ENCODE measurements around the gene MAD2L1BP.
"Not testable (repeated sequence)": the region's sequence is repeated elsewhere in the genome, so short reads cannot be mapped to it uniquely, and the experiment has no call there.

The MAD2L1BP gene, protein sequence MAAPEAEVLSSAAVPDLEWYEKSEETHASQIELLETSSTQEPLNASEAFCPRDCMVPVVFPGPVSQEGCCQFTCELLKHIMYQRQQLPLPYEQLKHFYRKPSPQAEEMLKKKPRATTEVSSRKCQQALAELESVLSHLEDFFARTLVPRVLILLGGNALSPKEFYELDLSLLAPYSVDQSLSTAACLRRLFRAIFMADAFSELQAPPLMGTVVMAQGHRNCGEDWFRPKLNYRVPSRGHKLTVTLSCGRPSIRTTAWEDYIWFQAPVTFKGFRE

GRCh38 chr6:43635387-43636307 lies at the start of gene MAD2L1BP:
Gene MAD2L1BP (plus strand): TSS chr6:43635840. CDS start chr6:43635876, 36 bp downstream.
- peak within 1 kb of the TSS; percentile 89 for H3K9ac ChIP-seq (ENCODE audit: low read depth, low read length)
- H3K9me3 ChIP-seq (ENCODE audit: control insufficient read depth, insufficient read depth, low read length), result no peaks in the 10 kb centered on the region
- H3K27me3 ChIP-seq (ENCODE audit: control insufficient read depth, insufficient read depth, low read length), result no peaks in the 10 kb centered on the region
- peaks cover 26% of the 10 kb centered on the region for H3K36me3 ChIP-seq (ENCODE audit: control insufficient read depth, insufficient read depth, low read length)
- H3K4me3 ChIP-seq (ENCODE audit: low read depth, low read length), result peak within 1 kb of the TSS; percentile 96
- peak within 1 kb of the TSS; percentile 43 for H3K27ac ChIP-seq (ENCODE audit: low read depth, low read length)
- no peaks in the 10 kb centered on the region for H3K4me1 ChIP-seq (ENCODE audit: control insufficient read depth, insufficient read depth, low read length)

- Histone ChIP-seq H3K4me1 (ENCODE audit: control insufficient read depth, insufficient read depth, low read length) (no peaks in the 10 kb centered on the region), H3K27me3 (ENCODE audit: control insufficient read depth, insufficient read depth, low read length) (no peaks in the 10 kb centered on the region), H3K9me3 (ENCODE audit: control insufficient read depth, insufficient read depth, low read length) (no peaks in the 10 kb centered on the region), H3K4me3 (ENCODE audit: low read depth, low read length) (no peak overlapping the region), H3K9ac (ENCODE audit: low read depth, low read length) (no peak overlapping the region), H3K36me3 (ENCODE audit: control insufficient read depth, insufficient read depth, low read length) (peaks cover 68% of the 10 kb centered on the region), H3K27ac (ENCODE audit: low read depth, low read length) (no peak overlapping the region)
Measured at GRCh38 chr6:43588194-43588593, 47.4 kb upstream of the MAD2L1BP start.

DNA sequence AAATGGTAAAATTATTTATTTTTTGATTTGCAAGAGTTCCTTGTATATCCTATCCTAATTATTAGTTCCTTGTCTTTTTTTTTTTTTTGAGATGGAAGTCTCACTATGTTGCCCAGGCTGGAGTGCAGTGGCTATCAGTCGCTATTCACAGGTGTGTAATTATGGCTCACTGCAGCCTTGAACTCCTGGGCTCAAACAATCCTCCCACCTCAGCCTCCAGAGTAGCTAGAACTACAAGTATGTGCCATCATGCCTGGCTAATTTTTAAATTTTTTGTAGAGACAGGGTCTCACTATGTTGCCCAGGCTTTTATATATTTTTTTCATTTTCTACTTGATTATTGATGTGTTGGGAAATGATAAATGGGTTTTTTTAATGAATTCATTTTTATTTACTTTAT lies 46.1 kb upstream of the MAD2L1BP start:
- H3K9ac ChIP-seq (ENCODE audit: low read depth, low read length); H3K27me3 ChIP-seq (ENCODE audit: control insufficient read depth, insufficient read depth, low read length); H3K9me3 ChIP-seq (ENCODE audit: control insufficient read depth, insufficient read depth, low read length); H3K4me1 ChIP-seq (ENCODE audit: control insufficient read depth, insufficient read depth, low read length); H3K4me3 ChIP-seq (ENCODE audit: low read depth, low read length); H3K27ac ChIP-seq (ENCODE audit: low read depth, low read length): not testable (repeated sequence)
- peaks cover 55% of the 10 kb centered on the region for H3K36me3 ChIP-seq (ENCODE audit: control insufficient read depth, insufficient read depth, low read length)

- no peaks in the 10 kb centered on the region for H3K27me3 ChIP-seq (ENCODE audit: control insufficient read depth, insufficient read depth, low read length)
Measured at GRCh38 chr6:43593938-43594337, 41.7 kb upstream of the MAD2L1BP start.

DNA sequence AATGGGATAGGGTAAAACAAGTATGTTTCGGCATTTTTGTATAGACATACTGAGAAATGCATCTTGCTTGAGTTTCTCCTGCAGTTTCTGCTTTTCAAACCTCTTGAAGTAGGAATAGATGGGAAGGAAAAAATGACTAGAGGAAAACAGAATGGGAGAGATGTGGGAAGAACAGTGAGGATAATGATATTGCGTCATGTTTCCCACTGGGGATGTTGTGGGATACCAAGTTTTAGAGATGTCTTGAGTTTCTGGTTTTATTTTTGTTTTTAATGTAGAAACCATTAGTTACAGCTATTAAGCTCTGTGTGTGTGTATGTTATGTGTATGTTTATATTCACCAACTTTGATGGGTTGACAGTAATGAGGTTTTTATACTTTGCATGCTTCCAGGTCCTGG lies 35.0 kb upstream of the MAD2L1BP start:
- Histone ChIP-seq H3K4me1 (ENCODE audit: control insufficient read depth, insufficient read depth, low read length) (no peaks in the 10 kb centered on the region), H3K9ac (ENCODE audit: low read depth, low read length) (no peak overlapping the region), H3K27me3 (ENCODE audit: control insufficient read depth, insufficient read depth, low read length) (no peaks in the 10 kb centered on the region), H3K4me3 (ENCODE audit: low read depth, low read length) (no peak overlapping the region), H3K27ac (ENCODE audit: low read depth, low read length) (no peak overlapping the region), H3K9me3 (ENCODE audit: control insufficient read depth, insufficient read depth, low read length) (no peaks in the 10 kb centered on the region), H3K36me3 (ENCODE audit: control insufficient read depth, insufficient read depth, low read length) (peaks cover 36% of the 10 kb centered on the region)

More at GRCh38 chr6:43593938-43594337, 41.7 kb upstream of the MAD2L1BP start:
- Histone ChIP-seq H3K36me3 (ENCODE audit: control insufficient read depth, insufficient read depth, low read length) (peaks cover 30% of the 10 kb centered on the region), H3K4me1 (ENCODE audit: control insufficient read depth, insufficient read depth, low read length) (no peaks in the 10 kb centered on the region), H3K27ac (ENCODE audit: low read depth, low read length) (no peak overlapping the region), H3K9ac (ENCODE audit: low read depth, low read length) (no peak overlapping the region), H3K9me3 (ENCODE audit: control insufficient read depth, insufficient read depth, low read length) (no peaks in the 10 kb centered on the region), H3K4me3 (ENCODE audit: low read depth, low read length) (no peak overlapping the region)

DNA sequence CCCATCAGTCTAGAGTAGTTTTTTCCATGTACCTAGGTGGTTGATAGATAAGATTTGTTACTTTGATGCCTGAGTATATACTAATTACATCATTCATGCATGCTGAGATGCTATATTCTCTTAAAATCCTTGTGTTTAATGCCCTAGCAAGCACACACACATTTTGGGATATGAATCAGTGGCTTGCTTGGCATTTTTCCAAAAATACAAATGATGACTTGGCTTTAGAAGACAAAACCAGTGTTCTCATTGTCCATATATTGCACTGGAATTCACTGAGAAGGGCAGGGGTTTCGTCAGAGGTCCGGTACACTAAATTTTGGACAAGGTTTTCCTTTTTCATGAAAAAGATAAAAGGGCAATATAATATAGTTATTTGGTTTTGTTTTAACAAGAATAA lies 31.5 kb upstream of the MAD2L1BP start:
- peaks cover 36% of the 10 kb centered on the region for H3K36me3 ChIP-seq (ENCODE audit: control insufficient read depth, insufficient read depth, low read length)

DNA sequence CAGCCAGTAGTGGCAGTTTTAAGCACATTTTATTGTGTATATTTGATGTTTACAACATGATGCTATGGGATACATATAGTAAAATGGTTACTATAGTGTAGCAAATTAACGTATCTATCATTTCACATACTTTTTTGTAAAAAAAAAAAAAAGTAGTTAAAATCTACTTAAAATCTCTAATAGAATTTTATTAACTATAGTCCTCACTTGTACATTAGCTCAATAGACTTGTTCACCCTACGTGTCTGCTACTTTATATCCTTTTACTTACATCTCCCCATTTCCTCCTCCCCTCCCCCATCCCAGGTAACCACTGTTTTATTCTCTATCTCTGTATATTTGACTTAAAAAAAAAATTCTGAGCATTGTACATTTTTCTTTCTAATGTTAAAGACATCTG lies 29.6 kb upstream of the MAD2L1BP start:
- no peaks in the 10 kb centered on the region for H3K27me3 ChIP-seq (ENCODE audit: control insufficient read depth, insufficient read depth, low read length)
- no peaks in the 10 kb centered on the region for H3K9me3 ChIP-seq (ENCODE audit: control insufficient read depth, insufficient read depth, low read length)
- no peaks in the 10 kb centered on the region for H3K4me1 ChIP-seq (ENCODE audit: control insufficient read depth, insufficient read depth, low read length)
- H3K9ac ChIP-seq (ENCODE audit: low read depth, low read length), result no peak overlapping the region
- H3K4me3 ChIP-seq (ENCODE audit: low read depth, low read length), result no peak overlapping the region
- no peak overlapping the region for H3K27ac ChIP-seq (ENCODE audit: low read depth, low read length)
- H3K36me3 ChIP-seq (ENCODE audit: control insufficient read depth, insufficient read depth, low read length), result peaks cover 45% of the 10 kb centered on the region

More for the DNA sequence above, 31.5 kb upstream of the MAD2L1BP start:
- Histone ChIP-seq H3K9ac (ENCODE audit: low read depth, low read length) (no peak overlapping the region), H3K27ac (ENCODE audit: low read depth, low read length) (no peak overlapping the region), H3K9me3 (ENCODE audit: control insufficient read depth, insufficient read depth, low read length) (no peaks in the 10 kb centered on the region), H3K4me1 (ENCODE audit: control insufficient read depth, insufficient read depth, low read length) (no peaks in the 10 kb centered on the region), H3K4me3 (ENCODE audit: low read depth, low read length) (no peak overlapping the region), H3K27me3 (ENCODE audit: control insufficient read depth, insufficient read depth, low read length) (no peaks in the 10 kb centered on the region)

DNA sequence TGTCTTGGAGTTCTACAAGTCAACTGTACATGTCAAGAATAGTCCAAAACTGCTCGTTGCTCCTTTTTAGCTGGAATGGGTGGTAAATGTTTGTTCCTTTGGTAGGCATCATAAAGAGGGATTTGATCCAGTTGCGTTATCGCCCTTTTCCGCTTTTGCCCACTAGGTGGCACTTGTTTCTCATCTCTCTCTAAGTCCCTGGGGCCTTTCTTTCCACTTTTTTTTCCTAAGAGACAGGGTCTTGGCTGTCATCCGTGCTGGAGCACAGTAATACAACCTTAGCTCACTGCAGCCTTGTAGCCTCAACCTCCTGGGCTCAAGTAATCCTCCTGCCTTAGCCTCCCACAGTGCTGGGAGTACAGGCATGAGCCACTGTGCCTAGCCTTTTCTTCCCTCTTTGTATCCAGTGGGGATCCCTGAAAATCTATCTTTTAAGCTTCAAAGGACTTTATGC lies 27.3 kb upstream of the MAD2L1BP start:
- Histone ChIP-seq H3K27ac (ENCODE audit: low read depth, low read length) (no peak overlapping the region), H3K9ac (ENCODE audit: low read depth, low read length) (no peak overlapping the region), H3K36me3 (ENCODE audit: control insufficient read depth, insufficient read depth, low read length) (peaks cover 53% of the 10 kb centered on the region), H3K9me3 (ENCODE audit: control insufficient read depth, insufficient read depth, low read length) (no peaks in the 10 kb centered on the region), H3K4me3 (ENCODE audit: low read depth, low read length) (no peak overlapping the region), H3K4me1 (ENCODE audit: control insufficient read depth, insufficient read depth, low read length) (no peaks in the 10 kb centered on the region), H3K27me3 (ENCODE audit: control insufficient read depth, insufficient read depth, low read length) (no peaks in the 10 kb centered on the region)

GRCh38 chr6:43608807-43609206 lies 26.8 kb upstream of the MAD2L1BP start:
- H3K27ac ChIP-seq (ENCODE audit: low read depth, low read length), result no peak overlapping the region
- no peaks in the 10 kb centered on the region for H3K4me1 ChIP-seq (ENCODE audit: control insufficient read depth, insufficient read depth, low read length)
- H3K9me3 ChIP-seq (ENCODE audit: control insufficient read depth, insufficient read depth, low read length), result no peaks in the 10 kb centered on the region
- no peaks in the 10 kb centered on the region for H3K27me3 ChIP-seq (ENCODE audit: control insufficient read depth, insufficient read depth, low read length)
- peaks cover 53% of the 10 kb centered on the region for H3K36me3 ChIP-seq (ENCODE audit: control insufficient read depth, insufficient read depth, low read length)
- no peak overlapping the region for H3K4me3 ChIP-seq (ENCODE audit: low read depth, low read length)
- H3K9ac ChIP-seq (ENCODE audit: low read depth, low read length), result no peak overlapping the region

DNA sequence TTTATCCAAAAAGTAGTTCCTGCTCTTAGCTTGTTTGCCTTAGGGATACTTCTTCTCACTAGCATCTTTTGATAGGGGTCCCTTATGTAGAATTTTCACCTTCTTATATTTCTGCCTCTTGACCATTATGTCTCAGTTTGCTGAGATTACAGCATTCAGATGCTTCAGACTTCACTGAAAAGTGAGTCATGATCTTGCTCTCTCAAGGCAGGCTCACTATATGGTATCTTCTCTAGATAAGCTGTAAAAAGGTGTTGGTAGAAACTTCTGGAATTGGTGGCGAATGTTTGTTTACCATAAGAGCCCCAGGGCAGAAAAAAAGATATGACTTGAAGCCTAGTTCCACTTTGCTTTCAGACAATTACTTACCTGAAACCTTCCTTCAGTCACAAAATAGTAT lies 26.2 kb upstream of the MAD2L1BP start:
- Histone ChIP-seq H3K27me3 (ENCODE audit: control insufficient read depth, insufficient read depth, low read length) (no peaks in the 10 kb centered on the region), H3K27ac (ENCODE audit: low read depth, low read length) (no peak overlapping the region), H3K36me3 (ENCODE audit: control insufficient read depth, insufficient read depth, low read length) (peaks cover 54% of the 10 kb centered on the region), H3K4me3 (ENCODE audit: low read depth, low read length) (no peak overlapping the region), H3K9ac (ENCODE audit: low read depth, low read length) (no peak overlapping the region), H3K4me1 (ENCODE audit: control insufficient read depth, insufficient read depth, low read length) (no peaks in the 10 kb centered on the region), H3K9me3 (ENCODE audit: control insufficient read depth, insufficient read depth, low read length) (no peaks in the 10 kb centered on the region)

- Histone ChIP-seq H3K4me1 (ENCODE audit: control insufficient read depth, insufficient read depth, low read length) (no peaks in the 10 kb centered on the region), H3K4me3 (ENCODE audit: low read depth, low read length) (no peak overlapping the region), H3K9me3 (ENCODE audit: control insufficient read depth, insufficient read depth, low read length) (no peaks in the 10 kb centered on the region), H3K36me3 (ENCODE audit: control insufficient read depth, insufficient read depth, low read length) (peaks cover 50% of the 10 kb centered on the region), H3K27me3 (ENCODE audit: control insufficient read depth, insufficient read depth, low read length) (no peaks in the 10 kb centered on the region), H3K9ac (ENCODE audit: low read depth, low read length) (no peak overlapping the region), H3K27ac (ENCODE audit: low read depth, low read length) (no peak overlapping the region)
Measured at GRCh38 chr6:43610431-43610830, 25.2 kb upstream of the MAD2L1BP start.
